ENCODE measurements around the gene PAF1.

- TF ChIP-seq, protein P1, sequence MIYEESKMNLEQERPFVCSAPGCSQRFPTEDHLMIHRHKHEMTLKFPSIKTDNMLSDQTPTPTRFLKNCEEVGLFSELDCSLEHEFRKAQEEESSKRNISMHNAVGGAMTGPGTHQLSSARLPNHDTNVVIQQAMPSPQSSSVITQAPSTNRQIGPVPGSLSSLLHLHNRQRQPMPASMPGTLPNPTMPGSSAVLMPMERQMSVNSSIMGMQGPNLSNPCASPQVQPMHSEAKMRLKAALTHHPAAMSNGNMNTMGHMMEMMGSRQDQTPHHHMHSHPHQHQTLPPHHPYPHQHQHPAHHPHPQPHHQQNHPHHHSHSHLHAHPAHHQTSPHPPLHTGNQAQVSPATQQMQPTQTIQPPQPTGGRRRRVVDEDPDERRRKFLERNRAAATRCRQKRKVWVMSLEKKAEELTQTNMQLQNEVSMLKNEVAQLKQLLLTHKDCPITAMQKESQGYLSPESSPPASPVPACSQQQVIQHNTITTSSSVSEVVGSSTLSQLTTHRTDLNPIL (CRISPR knock-in tag; IDR thresholded peaks at IDR 0.05; ENCODE audit: low read depth) = no peak
- TF ChIP-seq BACH2 (CRISPR knock-in tag; IDR thresholded peaks at IDR 0.05; ENCODE audit: borderline replicate concordance) = no peak
- TF ChIP-seq, protein P2, sequence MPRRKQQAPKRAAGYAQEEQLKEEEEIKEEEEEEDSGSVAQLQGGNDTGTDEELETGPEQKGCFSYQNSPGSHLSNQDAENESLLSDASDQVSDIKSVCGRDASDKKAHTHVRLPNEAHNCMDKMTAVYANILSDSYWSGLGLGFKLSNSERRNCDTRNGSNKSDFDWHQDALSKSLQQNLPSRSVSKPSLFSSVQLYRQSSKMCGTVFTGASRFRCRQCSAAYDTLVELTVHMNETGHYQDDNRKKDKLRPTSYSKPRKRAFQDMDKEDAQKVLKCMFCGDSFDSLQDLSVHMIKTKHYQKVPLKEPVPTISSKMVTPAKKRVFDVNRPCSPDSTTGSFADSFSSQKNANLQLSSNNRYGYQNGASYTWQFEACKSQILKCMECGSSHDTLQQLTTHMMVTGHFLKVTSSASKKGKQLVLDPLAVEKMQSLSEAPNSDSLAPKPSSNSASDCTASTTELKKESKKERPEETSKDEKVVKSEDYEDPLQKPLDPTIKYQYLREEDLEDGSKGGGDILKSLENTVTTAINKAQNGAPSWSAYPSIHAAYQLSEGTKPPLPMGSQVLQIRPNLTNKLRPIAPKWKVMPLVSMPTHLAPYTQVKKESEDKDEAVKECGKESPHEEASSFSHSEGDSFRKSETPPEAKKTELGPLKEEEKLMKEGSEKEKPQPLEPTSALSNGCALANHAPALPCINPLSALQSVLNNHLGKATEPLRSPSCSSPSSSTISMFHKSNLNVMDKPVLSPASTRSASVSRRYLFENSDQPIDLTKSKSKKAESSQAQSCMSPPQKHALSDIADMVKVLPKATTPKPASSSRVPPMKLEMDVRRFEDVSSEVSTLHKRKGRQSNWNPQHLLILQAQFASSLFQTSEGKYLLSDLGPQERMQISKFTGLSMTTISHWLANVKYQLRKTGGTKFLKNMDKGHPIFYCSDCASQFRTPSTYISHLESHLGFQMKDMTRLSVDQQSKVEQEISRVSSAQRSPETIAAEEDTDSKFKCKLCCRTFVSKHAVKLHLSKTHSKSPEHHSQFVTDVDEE (CRISPR knock-in tag; IDR thresholded peaks at IDR 0.05) = no peak
- TF ChIP-seq ZFP30 (CRISPR knock-in tag; IDR thresholded peaks at IDR 0.05) = no peak
- no peak for TF ChIP-seq ZFP3 (CRISPR knock-in tag; IDR thresholded peaks at IDR 0.05)
- TF ChIP-seq ZNF565 (CRISPR knock-in tag; conservative IDR thresholded peaks at IDR 0.05; ENCODE audit: low read depth) = no peak
- no peak for TF ChIP-seq ZC3H10 (CRISPR knock-in tag; IDR thresholded peaks at IDR 0.05)
- TF ChIP-seq ESRRG (CRISPR knock-in tag; IDR thresholded peaks at IDR 0.05) = no peak
- no peak for TF ChIP-seq PATZ1 (CRISPR knock-in tag; IDR thresholded peaks at IDR 0.05; ENCODE audit: borderline replicate concordance)
- TF ChIP-seq CSRNP3 (CRISPR knock-in tag; IDR thresholded peaks at IDR 0.05) = no peak
Observed at GRCh38 chr19:39341129-39341718, 49.7 kb downstream of the PAF1 start.
